Left kidney (tissue), 8 donors: ENCODE measurements around the gene SLCO1B3. TPM values are rescaled to one million over a fixed set of nuclear protein-coding genes. Genes with fewer than 3 reads are reported as not detected.
"Not testable (repeated sequence)": the region's sequence is repeated elsewhere in the genome, so short reads cannot be mapped to it uniquely, and the experiment has no call there.

Experiments
- DNase-seq: peaks from one replicate; pipeline ENCODE4 v3.0.0-alpha.2; 2013
- long read RNA-seq, 8 donors: transcript quantifications; one replicate each; lab custom pipeline, GENCODE V29; 2026
- polyA plus RNA-seq: library from polyadenylated mRNA; unstranded; fragments of 120-200 nt; gene quantifications from one replicate; pipeline ENCODE4 v1.2.1, GENCODE V29; 2013; ENCODE audit not compliant: insufficient read length

Gene SLCO1B3
- polyA plus RNA-seq, result not detected
- long read RNA-seq, donor 1, result 0 reads
- long read RNA-seq, donor 2, result 0 reads
- long read RNA-seq, donor 3, result 0 reads
- long read RNA-seq, donor 4, result 0 reads
- long read RNA-seq, donor 5, result 0 reads
- long read RNA-seq, donor 6, result 0 reads
- long read RNA-seq, donor 7, result 0 reads
- long read RNA-seq, donor 8, result 0 reads

- DNase-seq, result no peak
These were observed at the start of gene SLCO1B3 for GRCh38 chr12:20810487-20810886. TSS of gene SLCO1B3 (plus strand) at chr12:20810705. CDS start at chr12:20815739, 5,034 bp downstream.

- no peak for DNase-seq
These were observed 33.1 kb upstream of the SLCO1B3 start for GRCh38 chr12:20777420-20777819.

GRCh38 chr12:20778969-20779368 is 31.5 kb upstream of the SLCO1B3 start:
- DNase-seq, result no peak

GRCh38 chr12:20779971-20780370 is 30.5 kb upstream of the SLCO1B3 start:
- DNase-seq, result not testable (repeated sequence)

GRCh38 chr12:20783796-20784357 is 26.6 kb upstream of the SLCO1B3 start:
- not testable (repeated sequence) for DNase-seq

- DNase-seq, result no peak
These were observed 17.5 kb upstream of the SLCO1B3 start for GRCh38 chr12:20792971-20793370.

- DNase-seq, result peak; percentile 4
These were observed 12.0 kb upstream of the SLCO1B3 start for GRCh38 chr12:20798554-20798953.

GRCh38 chr12:20800160-20800559 is 10.3 kb upstream of the SLCO1B3 start:
- DNase-seq, result no peak

- DNase-seq, result no peak
These were observed 9.5 kb upstream of the SLCO1B3 start for GRCh38 chr12:20801035-20801434.

GRCh38 chr12:20805921-20806320 is 4.6 kb upstream of the SLCO1B3 start:
- no peak for DNase-seq

- DNase-seq, result no peak
These were observed 3.1 kb upstream of the SLCO1B3 start for GRCh38 chr12:20807192-20808080.

GRCh38 chr12:20808521-20808920 is 2.0 kb upstream of the SLCO1B3 start:
- no peak for DNase-seq

- DNase-seq, result no peak
These were observed 5.1 kb downstream of the SLCO1B3 start for GRCh38 chr12:20815574-20815973.

- DNase-seq, result no peak
These were observed 11.9 kb downstream of the SLCO1B3 start for GRCh38 chr12:20822415-20822814.

- DNase-seq, result no peak
These were observed 12.4 kb downstream of the SLCO1B3 start for GRCh38 chr12:20822925-20823324.

- DNase-seq, result no peak
These were observed 19.4 kb downstream of the SLCO1B3 start for GRCh38 chr12:20829919-20830318.

- no peak for DNase-seq
These were observed 20.0 kb downstream of the SLCO1B3 start for GRCh38 chr12:20830456-20830855.

GRCh38 chr12:20832911-20833310 is 22.4 kb downstream of the SLCO1B3 start:
- no peak for DNase-seq

GRCh38 chr12:20852649-20853048 is 42.1 kb downstream of the SLCO1B3 start:
- DNase-seq, result no peak

GRCh38 chr12:20863056-20863455 is 52.6 kb downstream of the SLCO1B3 start:
- DNase-seq, result no peak

- DNase-seq, result no peak
These were observed 55.4 kb downstream of the SLCO1B3 start for GRCh38 chr12:20865873-20866272.

GRCh38 chr12:20868277-20868676 is 57.8 kb downstream of the SLCO1B3 start:
- no peak for DNase-seq

- DNase-seq, result no peak
These were observed 72.8 kb downstream of the SLCO1B3 start for GRCh38 chr12:20883288-20883687.
